Fibroblast of skin of back (primary cell): Measurements from ENCODE around the gene ADRB2.

ENCODE experiments used
- DNase-seq: peaks from one replicate; pipeline ENCODE4 v3.0.0-alpha.2; 2013

Gene ADRB2

DNA sequence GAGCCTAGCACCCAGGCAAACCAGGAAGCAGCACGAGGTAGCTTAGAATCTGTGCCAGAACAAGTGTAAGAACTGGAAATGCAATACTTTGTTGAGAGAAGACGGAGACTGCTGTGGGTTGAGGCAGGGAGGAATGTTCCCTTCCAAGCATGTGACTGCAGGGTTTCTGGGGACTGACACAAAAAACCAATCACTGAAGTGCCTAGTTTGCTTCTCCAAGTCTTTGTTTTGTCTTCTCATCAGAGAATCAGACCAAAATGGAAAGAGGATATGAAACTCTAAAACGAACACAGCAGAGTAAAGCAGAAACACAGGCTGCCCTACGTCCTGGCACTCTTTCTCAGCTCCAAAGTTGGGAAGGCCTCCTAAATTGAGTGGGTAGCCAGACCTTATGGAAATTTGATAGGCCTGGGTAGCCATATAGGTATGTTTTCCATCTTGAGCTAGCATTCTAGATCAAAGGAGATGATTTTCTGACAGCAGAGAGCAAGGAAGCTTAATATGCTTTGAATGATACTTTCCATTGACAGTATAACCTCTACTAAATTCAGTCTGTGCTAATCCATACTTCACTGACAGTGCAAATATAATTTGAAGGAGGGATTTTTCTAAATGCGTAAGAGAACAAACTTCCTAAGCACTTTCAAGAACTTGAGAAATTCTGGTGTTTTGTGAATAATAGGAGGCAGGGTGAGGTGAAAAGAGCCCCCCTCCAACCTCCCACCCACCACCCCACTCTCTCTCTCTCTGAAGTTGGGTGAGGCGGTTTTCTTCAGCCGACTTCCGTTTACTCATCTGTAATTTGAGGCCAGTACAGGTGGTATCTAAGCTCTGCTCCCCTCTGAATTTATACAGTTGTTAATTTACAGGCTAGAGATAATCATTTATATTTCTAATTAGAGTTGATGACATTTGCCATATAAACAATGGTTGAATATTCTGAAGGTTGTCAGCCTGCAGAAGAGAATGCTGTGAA, 5.5 kb downstream of the ADRB2 start:
- DNase-seq, result no peak

DNA sequence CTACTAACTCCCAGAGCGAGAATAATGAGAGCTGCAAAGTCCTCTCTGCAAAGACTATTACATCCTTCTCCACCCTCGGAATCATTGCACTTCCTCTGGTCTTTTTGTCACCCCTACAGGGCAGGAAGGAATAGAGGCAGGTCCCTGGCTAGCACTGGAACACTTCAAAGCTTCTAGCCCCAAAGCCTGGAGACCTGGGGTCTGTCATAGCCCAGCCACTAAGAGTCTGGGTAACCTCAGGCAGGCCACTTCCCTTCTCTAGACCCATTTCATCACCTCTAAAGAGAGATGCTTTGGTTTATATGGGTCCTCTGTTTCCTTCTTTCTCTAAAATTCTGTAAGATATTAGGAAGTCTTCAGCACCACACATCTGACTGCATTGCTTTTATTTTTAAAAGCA, 6.7 kb downstream of the ADRB2 start:
- DNase-seq, result no peak

DNA sequence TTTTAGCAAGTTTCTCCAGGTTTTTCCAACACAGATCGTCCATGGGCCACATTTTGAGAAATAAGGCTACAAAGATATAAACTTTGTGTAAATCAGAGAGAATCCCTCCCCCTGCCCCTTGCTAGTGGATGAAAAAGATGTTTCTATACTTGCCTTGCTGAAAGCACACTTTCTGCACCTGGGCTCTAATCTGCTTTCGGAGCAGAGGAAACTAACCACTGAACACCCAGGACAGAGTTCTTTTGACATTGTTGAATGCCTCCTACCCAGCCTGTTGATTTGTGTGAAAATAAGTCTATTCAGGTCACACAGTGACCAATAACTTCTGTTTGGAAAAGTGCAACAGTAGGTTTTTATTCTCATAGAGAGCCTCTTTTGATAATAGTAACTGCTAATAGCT, 7.5 kb downstream of the ADRB2 start:
- DNase-seq, result no peak

DNA sequence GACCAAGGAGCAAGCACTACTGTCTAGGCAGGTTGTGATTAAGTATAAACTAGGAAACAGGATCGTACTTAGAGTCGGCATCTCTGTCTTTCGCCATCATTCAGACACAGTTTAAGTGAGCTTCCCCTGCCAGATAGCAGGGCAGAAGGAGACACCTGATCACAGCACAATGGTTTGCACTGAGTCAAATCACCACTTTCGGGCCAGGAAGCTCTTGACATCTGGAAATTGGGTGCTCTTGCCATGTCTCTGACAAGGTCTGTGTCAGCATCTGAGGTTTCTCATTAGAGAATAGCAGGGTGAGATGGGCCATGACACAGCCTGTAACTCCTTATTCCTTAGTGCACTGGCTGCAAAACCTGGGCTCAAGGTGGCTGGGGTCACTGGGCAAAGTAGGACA, 8.3 kb downstream of the ADRB2 start:
- no peak for DNase-seq

DNA sequence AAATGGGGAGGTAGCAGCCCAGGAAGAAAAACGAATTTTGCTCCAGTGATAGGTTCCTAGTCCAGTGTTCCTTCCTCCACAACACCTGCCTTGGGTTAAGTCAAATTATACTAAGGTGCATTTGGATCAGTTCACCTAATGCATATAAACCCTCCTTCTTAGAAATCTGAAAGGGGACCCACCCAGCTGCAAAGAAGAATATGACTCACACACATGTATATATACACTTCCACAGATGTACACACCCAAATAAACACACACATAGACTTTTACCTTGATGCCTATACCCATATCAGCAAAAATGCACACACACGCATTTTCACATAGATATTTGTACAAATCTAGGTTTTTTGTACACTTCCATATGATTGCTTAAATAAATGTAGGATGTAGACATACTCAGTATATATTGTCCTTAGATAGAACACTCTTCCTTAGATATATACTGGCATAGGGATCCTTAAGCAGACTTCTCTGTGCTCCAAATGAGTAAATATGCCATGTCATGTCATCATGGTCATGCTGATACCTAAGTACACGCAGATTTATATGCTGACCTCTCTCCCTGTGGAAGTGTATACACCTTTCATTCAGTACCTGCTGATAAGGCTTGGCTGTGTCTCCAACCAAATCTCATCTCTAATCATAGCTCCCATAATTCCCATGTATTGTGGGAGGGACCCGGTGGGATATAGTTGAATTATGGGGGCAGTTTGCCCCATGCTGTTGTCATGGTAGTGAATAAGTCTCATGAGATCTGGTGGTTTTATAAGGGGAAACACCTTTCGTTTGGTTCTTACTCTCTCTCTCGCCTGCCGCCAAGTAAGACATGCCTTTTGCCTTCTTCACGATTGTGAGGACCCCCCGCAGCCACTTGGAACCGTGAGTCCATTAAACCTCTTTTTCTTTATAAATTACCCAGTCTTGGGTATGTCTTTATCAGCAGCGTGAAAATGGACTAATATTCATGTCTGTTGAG, 10.2 kb downstream of the ADRB2 start:
- no peak for DNase-seq

DNA sequence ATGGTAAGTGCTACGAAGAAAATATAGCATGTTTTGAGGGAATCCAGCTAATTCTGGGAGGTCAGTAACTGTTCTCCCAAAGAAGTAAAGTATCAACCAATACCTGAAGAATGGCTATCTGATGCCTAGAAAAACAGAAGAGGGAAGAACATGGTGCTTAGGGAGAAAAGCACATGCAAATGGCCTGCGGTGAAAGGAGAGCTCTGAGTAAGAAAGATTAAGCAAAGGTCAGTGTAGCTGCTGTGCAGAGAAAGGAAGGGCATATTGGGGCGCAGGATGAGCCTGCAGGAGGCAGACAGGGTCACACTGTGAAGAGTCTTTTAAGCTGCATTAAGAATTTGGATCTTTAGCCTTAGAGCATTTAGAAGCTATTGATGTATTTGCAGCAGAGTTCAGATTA, 11.0 kb downstream of the ADRB2 start:
- DNase-seq, result no peak

DNA sequence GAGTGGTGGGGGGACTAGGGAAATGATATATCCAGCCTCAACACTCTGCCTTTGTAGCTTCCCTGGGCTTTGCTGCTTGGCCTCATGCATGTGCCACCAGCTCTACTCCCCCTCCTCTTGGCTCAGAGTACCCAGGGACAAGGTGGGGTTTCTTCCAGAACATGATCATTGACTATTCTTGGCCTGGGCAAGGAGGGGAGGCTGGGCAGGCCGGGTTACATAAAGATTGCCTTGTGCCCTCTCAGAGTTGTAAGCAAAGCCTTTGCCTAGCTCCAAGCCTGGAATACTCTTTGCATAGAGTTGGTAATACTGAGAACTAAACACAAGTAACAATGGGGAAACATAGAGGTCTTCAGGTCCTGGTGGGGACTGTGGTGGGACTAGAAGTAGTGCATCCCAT, 11.9 kb downstream of the ADRB2 start:
- no peak for DNase-seq

DNA sequence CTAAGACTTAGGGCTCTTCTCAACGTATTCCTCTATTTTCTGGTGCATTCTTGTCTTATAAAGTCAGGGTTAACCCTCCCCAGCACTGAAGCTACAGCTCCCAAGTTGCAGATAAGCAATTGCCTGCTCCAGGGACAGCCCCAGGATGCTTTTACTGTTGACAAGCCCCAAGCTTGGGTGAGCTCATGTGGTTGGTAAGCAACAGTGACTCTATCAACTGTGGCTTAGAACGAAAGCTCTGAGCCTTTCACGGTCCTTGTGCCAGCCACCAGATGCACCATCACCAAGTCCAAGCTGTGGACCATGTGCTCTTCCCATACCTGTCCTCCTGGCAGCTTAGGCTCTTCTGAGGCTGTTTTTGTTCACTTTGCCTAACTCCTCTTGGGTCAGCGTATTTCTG, 13.5 kb downstream of the ADRB2 start:
- no peak for DNase-seq

DNA sequence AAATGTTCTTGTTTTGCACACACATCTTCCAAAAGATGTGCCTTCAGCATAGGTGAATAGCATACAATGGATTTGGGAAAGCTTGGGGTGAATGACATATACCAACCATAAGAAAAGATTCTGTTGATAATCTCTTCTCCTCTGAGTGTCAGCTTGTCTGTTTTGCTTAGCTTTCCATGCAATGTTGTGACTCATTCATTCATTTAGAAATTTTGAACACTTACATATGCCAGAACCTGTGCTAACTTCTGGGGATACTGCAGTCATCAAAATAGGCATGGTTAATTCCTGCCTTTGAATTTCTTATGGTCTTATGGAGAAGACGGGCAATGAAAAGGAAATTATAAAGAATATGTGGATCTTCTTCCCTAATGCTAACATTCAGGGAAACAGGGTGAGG, 14.1 kb downstream of the ADRB2 start:
- DNase-seq, result peak; percentile 27

DNA sequence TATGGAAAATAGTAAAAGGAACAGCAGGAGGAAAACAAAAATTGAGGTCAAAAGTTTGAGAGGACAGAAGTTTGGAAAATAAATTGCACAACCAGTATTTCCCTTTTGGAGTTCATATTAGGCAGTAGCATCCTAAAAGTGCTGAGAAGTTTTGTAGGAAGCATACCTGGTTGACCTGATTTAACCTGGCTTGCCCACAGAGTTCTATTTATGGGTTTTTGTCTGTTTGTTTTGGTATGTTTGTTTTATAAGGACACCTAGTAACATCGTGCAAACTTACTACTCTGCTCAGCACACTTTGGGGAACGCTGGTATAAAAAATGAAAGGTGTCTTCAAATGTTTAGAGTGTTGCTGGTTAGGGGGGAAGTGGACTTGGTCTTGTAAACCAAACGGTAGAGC, 15.1 kb downstream of the ADRB2 start:
- DNase-seq, result no peak

DNA sequence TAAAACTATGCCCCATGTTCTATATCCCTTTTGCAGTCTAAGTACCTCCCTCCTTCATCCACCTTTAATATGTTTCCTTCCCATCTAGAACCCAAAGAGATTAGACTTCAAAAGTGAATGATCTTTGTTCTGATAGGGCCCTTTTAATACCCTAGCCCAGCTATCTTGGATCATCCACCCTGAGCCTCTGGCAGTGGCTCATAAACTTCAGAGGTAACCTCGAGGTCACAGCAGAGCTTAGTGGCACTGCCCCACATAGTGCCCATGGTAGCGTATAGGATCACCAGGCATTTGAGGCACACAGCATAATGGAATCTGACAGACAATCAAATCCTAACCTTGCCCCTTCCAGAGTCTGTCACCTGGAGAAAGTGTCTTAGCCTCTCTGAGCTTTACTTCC, 15.8 kb downstream of the ADRB2 start:
- no peak for DNase-seq

DNA sequence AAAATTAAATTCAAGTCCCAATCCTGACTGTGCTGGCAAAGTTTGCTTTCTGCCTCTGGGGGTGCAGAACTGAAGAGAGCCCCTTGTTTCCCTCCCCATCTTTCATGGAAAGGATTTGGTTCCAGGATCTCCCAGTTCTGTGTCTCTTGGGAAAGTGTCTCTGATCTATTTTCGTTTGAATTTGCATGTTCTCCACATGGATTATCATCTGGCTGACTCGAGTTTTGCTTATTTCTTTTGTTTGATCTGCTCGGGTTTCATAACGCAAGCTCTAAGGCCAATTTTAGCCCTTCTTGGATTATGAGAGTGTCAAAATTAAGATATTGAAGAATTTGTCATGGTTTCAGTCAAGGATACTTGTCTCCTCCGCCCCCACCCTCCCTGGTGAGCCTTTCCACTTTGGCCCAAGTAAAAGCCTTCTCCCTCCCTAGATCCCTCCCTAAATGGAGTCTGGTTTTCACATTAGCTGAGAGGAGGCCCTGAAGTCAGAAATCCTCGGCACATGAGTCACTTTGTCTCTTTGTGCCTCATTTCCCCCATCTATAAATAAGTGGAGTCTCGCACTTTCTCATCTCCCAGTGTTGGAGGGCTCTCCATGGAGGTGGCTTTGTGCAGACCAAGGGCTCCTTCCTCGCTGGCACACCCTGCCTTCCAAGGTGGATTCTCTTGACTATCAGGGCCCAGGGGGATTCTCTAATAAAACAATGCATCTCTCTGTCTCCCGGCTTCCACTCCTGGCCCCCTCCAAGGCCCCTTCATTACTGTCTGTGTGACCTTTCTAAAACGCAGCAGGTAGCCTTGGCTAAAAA, 17.3 kb downstream of the ADRB2 start:
- peak; percentile 64 for DNase-seq

DNA sequence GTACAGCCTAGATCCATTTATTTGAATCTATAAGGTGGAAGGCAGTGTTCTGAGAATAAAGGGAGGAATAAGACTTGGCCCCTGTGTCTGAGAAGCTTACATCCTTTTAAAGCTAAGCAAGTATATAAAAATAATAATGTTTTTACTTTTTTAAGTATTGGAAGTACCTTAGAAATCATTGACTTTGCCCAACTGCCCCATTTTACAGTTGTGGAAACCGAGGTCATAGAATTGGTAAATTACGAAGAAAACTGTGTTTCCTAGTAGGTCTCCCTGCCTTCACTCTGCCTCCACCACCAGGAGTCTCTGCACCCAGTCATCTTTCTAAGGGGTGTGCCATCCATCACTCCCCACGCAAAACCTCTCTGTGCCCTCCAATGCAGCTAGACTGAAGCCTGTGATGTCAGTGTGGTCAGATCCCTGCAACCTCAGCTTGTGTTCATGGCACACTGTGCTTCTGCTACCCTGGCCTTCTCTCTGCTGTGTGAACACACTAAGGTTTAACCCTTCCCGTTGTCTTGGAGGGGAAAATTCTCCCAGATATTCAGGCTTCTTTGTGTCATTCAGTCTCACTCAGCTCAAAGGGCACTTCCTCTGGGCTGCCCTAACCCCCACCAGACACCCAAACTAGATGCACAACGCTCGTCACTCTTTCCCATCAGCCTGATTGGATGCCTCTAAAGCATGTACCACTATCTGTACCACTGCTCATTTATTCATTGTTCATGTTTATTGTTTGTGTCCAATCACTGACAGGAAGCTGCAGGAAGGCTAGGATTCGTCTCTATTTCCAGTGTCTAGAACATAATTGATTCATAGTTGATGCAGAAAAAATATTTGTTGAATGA, 18.2 kb downstream of the ADRB2 start:
- DNase-seq, result no peak

DNA sequence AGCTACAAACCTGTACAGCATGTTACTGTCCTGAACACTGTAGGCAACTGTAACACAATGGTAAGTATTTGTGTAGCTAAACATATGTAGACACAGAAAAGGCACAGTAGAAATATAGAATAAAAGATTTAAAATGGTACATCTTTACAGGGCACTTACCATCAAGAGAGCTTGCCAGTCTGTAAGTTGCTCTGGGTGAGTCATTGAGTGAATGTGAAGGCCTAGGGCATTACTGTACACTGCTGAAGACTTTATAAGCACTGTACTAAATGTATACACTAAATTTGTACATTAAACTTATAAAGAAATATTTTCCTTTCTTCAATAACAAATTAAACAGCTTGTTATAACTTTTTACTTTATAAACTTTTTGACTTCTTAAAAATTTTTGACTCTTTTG, 20.5 kb downstream of the ADRB2 start:
- DNase-seq, result peak; percentile 71

DNA sequence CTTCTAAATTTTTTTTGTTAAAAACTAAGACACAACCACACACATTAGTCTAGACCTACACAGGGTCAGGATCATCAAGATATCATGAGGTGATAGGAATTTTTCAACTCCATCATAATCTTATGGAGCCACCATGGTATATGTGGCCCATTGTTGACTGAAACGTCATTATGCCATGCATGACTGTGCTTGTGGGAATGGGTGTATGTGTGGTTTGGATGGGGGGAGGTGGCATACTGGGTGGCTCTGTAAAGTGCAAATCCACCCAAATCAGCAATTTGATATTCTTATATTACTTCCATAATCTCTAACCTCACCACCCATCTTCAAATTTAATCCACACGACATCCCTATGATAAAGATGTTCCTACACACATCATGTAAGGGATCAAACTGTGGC, 21.0 kb downstream of the ADRB2 start:
- DNase-seq, result no peak

DNA sequence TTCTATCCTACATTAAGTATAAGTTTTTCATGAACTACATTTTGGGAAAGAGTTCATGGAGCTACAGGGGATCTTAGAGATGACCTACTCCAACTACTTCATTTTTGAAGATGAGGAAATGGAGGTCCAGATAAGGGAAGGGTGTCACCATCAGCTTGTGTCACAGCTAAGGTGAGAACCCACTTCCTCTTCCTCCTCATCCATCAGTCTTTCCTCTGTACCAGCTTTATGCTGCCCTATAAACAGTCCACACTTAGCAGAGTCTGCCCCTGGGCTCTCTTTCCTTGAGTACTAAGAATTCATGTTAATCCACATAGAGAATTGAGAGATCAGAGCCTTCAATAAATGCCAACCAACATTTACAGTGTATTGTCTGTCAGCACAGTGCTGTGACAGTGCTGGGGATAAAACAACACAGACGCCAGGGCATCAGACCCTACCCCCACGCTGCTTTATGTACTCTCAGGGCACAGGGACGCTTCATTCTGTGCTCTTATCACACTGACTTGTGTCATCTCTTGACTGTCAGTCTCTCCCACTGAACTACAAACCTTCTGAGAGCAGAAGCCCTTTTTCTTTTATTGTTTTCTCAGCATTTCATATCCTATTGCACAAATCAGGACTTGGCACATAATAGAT, 22.1 kb downstream of the ADRB2 start:
- DNase-seq, result no peak

DNA sequence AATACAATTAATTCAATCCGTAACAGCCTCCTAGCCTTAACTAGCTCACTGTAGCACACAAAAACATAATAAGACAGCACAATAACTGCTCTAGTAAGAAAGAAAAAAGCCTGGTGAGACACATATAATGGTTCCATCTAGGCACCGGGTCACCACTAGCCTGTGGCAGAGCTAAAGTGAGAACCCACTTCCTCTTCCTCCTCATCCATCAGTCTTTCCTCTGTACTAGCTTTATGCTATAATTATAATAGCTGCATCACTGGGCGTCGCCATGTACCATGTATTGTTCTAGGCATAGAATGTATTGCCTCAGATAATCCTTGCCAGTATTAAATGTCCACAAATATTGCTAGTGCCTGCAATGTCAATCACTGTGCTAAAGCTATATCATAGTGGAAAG, 23.1 kb downstream of the ADRB2 start:
- no peak for DNase-seq

DNA sequence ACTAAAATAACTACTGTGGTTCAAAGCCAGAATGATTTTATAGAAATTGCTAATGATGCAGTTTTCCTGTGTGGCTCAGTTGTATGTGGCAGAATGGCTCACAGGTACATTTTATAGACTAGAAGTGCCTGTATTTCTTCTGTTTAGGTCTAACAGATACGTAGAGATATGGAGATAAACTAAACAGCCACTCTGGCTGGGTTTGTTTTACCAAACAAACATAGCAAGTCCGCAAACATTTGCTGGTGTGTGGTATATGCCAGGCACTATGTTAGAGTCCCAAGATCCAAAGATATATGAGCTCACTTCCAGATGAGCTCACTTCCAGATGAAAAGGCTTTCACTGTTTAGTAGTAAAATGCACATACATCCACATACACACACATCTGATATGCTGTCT, 24.4 kb downstream of the ADRB2 start:
- no peak for DNase-seq

DNA sequence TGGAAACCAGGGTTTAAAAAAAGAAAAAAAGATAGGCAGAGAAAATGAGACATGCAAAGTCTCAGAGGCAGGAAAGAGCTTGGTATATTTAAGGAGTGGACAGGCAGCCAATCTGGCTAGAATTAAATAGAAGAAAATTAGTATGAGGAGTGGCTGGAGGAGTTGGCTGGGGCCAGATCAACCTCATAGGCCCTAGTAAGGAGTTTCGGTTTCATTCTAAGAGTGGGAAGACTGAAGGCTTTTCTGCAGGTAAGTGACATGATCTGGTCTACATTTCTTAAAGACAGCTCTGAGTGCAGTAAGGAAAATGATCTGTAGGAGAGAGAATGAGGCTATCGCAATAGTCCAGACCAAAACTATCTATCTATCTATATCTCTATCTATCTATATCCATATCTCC, 27.5 kb downstream of the ADRB2 start:
- DNase-seq, result no peak

DNA sequence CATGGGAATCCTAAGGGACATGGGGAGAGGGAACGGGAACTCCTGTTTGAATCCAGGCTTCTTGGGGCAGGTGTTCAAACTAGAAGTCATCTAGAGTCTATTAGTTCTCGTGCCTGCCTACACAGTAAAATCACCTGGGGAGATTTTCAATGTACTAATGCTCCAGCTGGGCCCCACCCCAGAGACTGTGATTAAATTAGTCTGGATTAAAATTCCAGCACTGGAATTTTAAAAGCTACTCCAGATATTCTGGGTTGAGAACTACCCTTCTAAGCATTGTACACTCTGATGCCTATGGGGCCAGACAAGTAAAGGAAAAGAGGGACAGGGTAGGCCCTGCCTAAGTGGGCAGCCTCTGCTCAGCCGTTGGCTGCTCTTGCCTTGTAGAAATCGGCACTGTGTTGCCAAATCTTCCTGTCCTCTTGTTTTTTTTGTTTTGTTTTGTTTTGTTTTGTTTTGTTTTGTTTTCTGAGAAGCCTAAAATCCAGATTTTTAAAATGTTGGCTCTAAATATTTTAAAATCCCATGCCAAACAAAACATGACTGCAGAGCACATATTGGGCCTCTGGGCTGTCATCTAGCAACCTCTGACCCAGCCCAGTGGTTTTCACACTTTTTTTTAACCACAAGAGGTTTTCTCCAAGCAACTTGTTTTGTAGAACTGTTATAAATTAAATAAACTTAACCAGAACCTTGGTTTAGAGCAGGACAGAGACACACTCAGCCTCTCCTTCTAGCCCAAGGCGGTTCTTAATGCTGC, 29.0 kb downstream of the ADRB2 start:
- no peak for DNase-seq
